OCI-LY7 (cell line): ENCODE data around the gene TMEM135. TPM values are rescaled to one million over a fixed set of nuclear protein-coding genes. Genes with fewer than 3 reads are reported as not detected.

Experiments
- BruUV-seq: library from RNA; stranded (reverse); fragments of 400-500 nt; replicated peaks from 2 replicates; lab custom pipeline; 2021; lab: Mats Ljungman, UMichigan
- CTCF ChIA-PET: fragments of 300-600 bp; sonication (Branson Sonifier 250); formaldehyde crosslinking; loops from one replicate; lab custom pipeline; 2022; ENCODE audit warnings: antibody characterized with exemption; ENCODE audit not compliant: unreplicated experiment; lab: Charles Lee
- POLR2A ChIA-PET: fragments of 300-600 bp; sonication (Branson Sonifier 250); formaldehyde crosslinking; loops from one replicate; lab custom pipeline; 2022; ENCODE audit warnings: antibody characterized with exemption; lab: Charles Lee
- DNase-seq: peaks from one replicate; pipeline ENCODE4 v3.0.0-alpha.2; 2015; ENCODE audit warnings: low spot score
- H2AFZ ChIP-seq: fragments of 200-600 bp; sonication (generic), shearing (Covaris generic); 2 replicates; pipeline ENCODE4 v1.6.1; 2014; ENCODE audit warnings: mild to moderate bottlenecking, antibody characterized with exemption, low read length, moderate library complexity
- H3K27ac ChIP-seq: fragments of 200-600 bp; sonication (generic); 2 replicates; pipeline ENCODE4 v1.5.1; 2014; ENCODE audit warnings: mixed run types, low read depth, mild to moderate bottlenecking, moderate library complexity, low read length, inconsistent platforms; ENCODE audit not compliant: poor library complexity, severe bottlenecking
- H3K36me3 ChIP-seq: fragments of 200-600 bp; sonication (generic); 2 replicates; pipeline ENCODE4 v1.6.1; 2014; ENCODE audit warnings: mild to moderate bottlenecking, antibody characterized with exemption, low read length, moderate library complexity, mixed read lengths; ENCODE audit not compliant: insufficient read depth
- H3K4me1 ChIP-seq: fragments of 200-600 bp; sonication (generic); 2 replicates; pipeline ENCODE4 v1.5.1; 2014; ENCODE audit warnings: mild to moderate bottlenecking, low read length; ENCODE audit not compliant: insufficient read depth, poor library complexity, severe bottlenecking
- H3K4me2 ChIP-seq: fragments of 200-600 bp; sonication (generic); 2 replicates; pipeline ENCODE4 v1.6.1; 2014; ENCODE audit warnings: mild to moderate bottlenecking, low read length
- H3K4me3 ChIP-seq: fragments of 200-600 bp; sonication (generic); 2 replicates; pipeline ENCODE4 v1.5.1; 2014; ENCODE audit warnings: mild to moderate bottlenecking, low read depth, low read length; ENCODE audit not compliant: poor library complexity, severe bottlenecking
- H3K79me2 ChIP-seq: fragments of 200-600 bp; sonication (generic); 2 replicates; pipeline ENCODE4 v1.6.1; 2016; ENCODE audit warnings: low read depth, mild to moderate bottlenecking, low read length, moderate library complexity, mixed read lengths; ENCODE audit not compliant: insufficient read depth
- H3K9me2 ChIP-seq: fragments of 200-600 bp; sonication (generic); 2 replicates; pipeline ENCODE4 v1.6.1; 2016; ENCODE audit warnings: mild to moderate bottlenecking, low read length, mixed read lengths; ENCODE audit not compliant: insufficient read depth
- H3K9me3 ChIP-seq: fragments of 200-600 bp; sonication (generic); 2 replicates; pipeline ENCODE4 v1.6.1; 2014; ENCODE audit warnings: mild to moderate bottlenecking, mixed run types, low read length, mixed read lengths
- H4K20me1 ChIP-seq: fragments of 200-600 bp; sonication (generic); 2 replicates; pipeline ENCODE4 v1.6.1; 2014; ENCODE audit warnings: mild to moderate bottlenecking, antibody characterized with exemption, low read length, moderate library complexity, mixed read lengths; ENCODE audit not compliant: insufficient read depth
- EZH2phosphoT487 ChIP-seq: fragments of 200-600 bp; sonication (generic); IDR thresholded peaks from 2 replicates; pipeline ENCODE4 v1.6.1; 2018; ENCODE audit warnings: low read depth, borderline replicate concordance, mild to moderate bottlenecking, mixed run types, antibody characterized with exemption, low read length, moderate library complexity, mixed read lengths
- intact Hi-C: fragments of 100-400 bp; cut with micrococcal nuclease; formaldehyde crosslinking; loops from one replicate; pipeline ENCODE4 v1.10.0; 2022; ENCODE audit not compliant: unreplicated experiment
- total RNA-seq, 2 experiments: library from RNA; depleted of rRNA in 1 of 2; stranded (reverse); fragments of >200 nt in 1 of 2; shearing (Covaris generic) in 1 of 2; gene quantifications; 2 replicates each; pipeline ENCODE4 v1.2.3, GENCODE V29; 2014 to 2022
- TF ChIP-seq, protein P1 (sequence below): fragments of 200-600 bp; sonication (generic); conservative IDR thresholded peaks from 2 replicates; pipeline ENCODE4 v1.5.1; 2014; ENCODE audit warnings: mild to moderate bottlenecking, antibody characterized with exemption, low read length, moderate library complexity, mixed read lengths

TMEM135 gene
- total RNA-seq, 2 experiments from 2014 or later, result 14.5 to 56.4 TPM

DNA sequence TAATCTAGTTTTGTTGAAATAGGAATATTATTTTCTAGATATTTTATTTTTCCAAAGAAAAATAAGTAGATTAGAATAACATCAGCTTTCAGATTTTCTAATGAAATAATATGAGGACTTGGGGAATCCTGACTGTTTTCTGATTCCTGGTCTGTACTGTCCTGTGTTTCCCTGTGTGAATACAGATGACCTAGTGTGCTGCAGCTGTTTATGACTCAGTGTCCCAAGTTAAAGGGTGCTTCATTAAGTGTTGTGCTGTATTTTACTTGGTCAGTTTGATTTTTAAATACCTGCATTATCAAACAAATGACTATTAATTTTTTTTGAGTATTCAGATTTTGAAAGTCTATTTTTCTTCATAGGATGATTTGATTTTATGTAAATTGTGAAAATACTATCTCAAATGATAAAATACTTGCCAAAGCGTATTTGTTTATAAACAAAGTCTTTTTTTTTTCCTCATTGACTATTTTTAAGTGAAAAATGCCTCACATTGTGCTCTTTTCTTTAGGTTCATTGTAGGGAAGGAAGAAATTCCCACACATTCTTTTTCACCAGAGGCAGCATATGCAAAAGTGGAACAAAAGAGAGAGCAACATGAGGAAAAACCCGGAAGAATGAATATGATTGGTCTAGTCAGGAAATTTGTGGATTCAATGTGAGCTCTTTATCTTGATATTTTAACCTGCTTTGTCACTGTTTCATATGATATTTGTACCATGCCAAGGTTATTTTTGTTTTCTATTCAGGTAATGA, 264.2 kb downstream of the TMEM135 start:
- Histone ChIP-seq H3K9me2 (no peaks in the 10 kb centered on the region), H2AFZ (no peak overlapping the region), H3K79me2 (peaks cover 11% of the 10 kb centered on the region; the same call in 1 of the 2 replicates), H3K36me3 (peaks cover 34% of the 10 kb centered on the region), H3K4me2 (no peak overlapping the region), H3K4me1 (peaks cover 48% of the 10 kb centered on the region), H3K4me3 (no peak overlapping the region), H3K27ac (no peak overlapping the region), H4K20me1 (no peaks in the 10 kb centered on the region), H3K9me3 (peaks cover 11% of the 10 kb centered on the region; the same call in 1 of the 2 replicates)
- POLR2A ChIA-PET, result interaction anchor here (1.4 to 1.5 kb wide), 3 partner anchors 12 to 307 kb away, joined by 3 to 5 read pairs (median 4); no protein-coding TSS in a partner anchor
- TF ChIP-seq, protein P1, sequence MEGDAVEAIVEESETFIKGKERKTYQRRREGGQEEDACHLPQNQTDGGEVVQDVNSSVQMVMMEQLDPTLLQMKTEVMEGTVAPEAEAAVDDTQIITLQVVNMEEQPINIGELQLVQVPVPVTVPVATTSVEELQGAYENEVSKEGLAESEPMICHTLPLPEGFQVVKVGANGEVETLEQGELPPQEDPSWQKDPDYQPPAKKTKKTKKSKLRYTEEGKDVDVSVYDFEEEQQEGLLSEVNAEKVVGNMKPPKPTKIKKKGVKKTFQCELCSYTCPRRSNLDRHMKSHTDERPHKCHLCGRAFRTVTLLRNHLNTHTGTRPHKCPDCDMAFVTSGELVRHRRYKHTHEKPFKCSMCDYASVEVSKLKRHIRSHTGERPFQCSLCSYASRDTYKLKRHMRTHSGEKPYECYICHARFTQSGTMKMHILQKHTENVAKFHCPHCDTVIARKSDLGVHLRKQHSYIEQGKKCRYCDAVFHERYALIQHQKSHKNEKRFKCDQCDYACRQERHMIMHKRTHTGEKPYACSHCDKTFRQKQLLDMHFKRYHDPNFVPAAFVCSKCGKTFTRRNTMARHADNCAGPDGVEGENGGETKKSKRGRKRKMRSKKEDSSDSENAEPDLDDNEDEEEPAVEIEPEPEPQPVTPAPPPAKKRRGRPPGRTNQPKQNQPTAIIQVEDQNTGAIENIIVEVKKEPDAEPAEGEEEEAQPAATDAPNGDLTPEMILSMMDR, result no peak
- TF ChIP-seq EZH2phosphoT487, result no peak
- intact Hi-C loops, result loop anchor here (10.0 kb wide), 1 partner anchor 1033 kb away; the partner anchor contains the start of gene CTSC
- CTCF ChIA-PET, result no interaction called here
- no peak for DNase-seq
- no TSS peak for BruUV-seq

DNA sequence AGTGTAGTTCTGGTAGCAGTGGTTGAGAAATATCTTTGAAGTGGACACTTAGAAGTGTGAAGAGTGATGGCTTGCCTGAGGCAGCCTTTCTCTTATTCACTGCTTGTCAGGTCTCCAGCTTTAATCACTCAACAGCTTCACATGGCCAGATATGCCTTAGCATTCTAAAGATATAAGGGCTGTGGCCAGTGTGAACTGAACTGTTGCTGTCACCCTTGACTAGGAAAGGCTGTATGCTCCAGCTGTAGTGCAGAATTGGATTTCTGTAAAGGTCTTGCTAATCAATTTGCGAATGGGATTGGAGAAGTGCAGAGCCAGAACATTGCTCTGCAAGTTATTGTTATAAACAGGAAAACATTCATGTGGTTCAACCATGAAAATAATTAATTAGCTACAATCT, 266.7 kb downstream of the TMEM135 start:
- TF ChIP-seq EZH2phosphoT487, result no peak
- TF ChIP-seq, protein P1, result no peak
- CTCF ChIA-PET, result no interaction called here
- POLR2A ChIA-PET, result interaction anchor here (1.2 to 1.5 kb wide), 3 partner anchors 11 to 311 kb away, joined by 3 to 4 read pairs (median 4); no protein-coding TSS in a partner anchor
- H3K36me3 ChIP-seq, result peaks cover 26% of the 10 kb centered on the region
- no peak overlapping the region for H3K4me2 ChIP-seq
- H3K79me2 ChIP-seq, result no peaks in the 10 kb centered on the region
- no peaks in the 10 kb centered on the region for H4K20me1 ChIP-seq
- H3K4me1 ChIP-seq, result peaks cover 31% of the 10 kb centered on the region
- no peak for DNase-seq
- no peak overlapping the region for H3K4me3 ChIP-seq
- intact Hi-C loops, result loop anchor here (10.0 kb wide), 1 partner anchor 1030 kb away; the partner anchor contains the start of gene CTSC
- no peak overlapping the region for H3K27ac ChIP-seq
- no peak overlapping the region for H2AFZ ChIP-seq
- H3K9me2 ChIP-seq, result no peaks in the 10 kb centered on the region
- no peaks in the 10 kb centered on the region for H3K9me3 ChIP-seq
- no TSS peak for BruUV-seq
